ENCODE data around the gene HNRNPLL. TPM values are rescaled to one million over a fixed set of nuclear protein-coding genes. Genes with fewer than 3 reads are reported as not detected.
A peak's percentile ranks its signal among the peaks of the same experiment; 100 is the strongest.

Gene HNRNPLL
- total and polyA plus RNA-seq, 10 donors = 4.8 to 53.4 (median 33.9) TPM

GRCh38 chr2:38571193-38571592, 31.5 kb downstream of the HNRNPLL start:
- 79 to 89% (median 82%) methylated on average over 4 of the region's 4 CpGs for whole genome bisulfite sequencing, 5 donors
- Histone ChIP-seq H3K9me3 (no peaks in the 10 kb centered on the region), H3K4me3 (no peak overlapping the region), H3K4me1 (peaks cover 0 to 33% (median 8%) of the 10 kb centered on the region in 6 donors), H3K27me3 (replicated peaks in 1 of 7) (no peaks in the 10 kb centered on the region), H3K27ac (peak overlapping the region in 2 of 8 donors; percentile 7 to 22), H3K36me3 (peaks cover 0 to 72% (median 34%) of the 10 kb centered on the region in 6 donors)
- no peak for TF ChIP-seq CTCF (IDR thresholded peaks at IDR 0.05 in 8 of 11, conservative IDR thresholded peaks at IDR 0.05 in 3 of 11)
- no peak for TF ChIP-seq POLR2A (IDR thresholded peaks at IDR 0.05)
- no peak for TF ChIP-seq POLR2AphosphoS5 (IDR thresholded peaks at IDR 0.05)
- intact Hi-C loops (cut with DNase I; ENCODE audit: low total_unique reads) = no loop called here
- DNase-seq = no peak

GRCh38 chr2:38568724-38569436, 33.8 kb downstream of the HNRNPLL start:
- 86 to 94% (median 91%) methylated on average over 5 of the region's 5 CpGs for whole genome bisulfite sequencing, 5 donors
- no peak for DNase-seq
- Histone ChIP-seq H3K27me3 (replicated peaks in 1 of 7) (no peaks in the 10 kb centered on the region), H3K4me3 (no peak overlapping the region), H3K4me1 (peaks cover 0 to 29% (median 8%) of the 10 kb centered on the region in 6 donors), H3K9me3 (no peaks in the 10 kb centered on the region), H3K36me3 (peaks cover 0 to 94% (median 37%) of the 10 kb centered on the region in 6 donors), H3K27ac (no peak overlapping the region)
- no peak for TF ChIP-seq POLR2AphosphoS5 (IDR thresholded peaks at IDR 0.05)
- TF ChIP-seq CTCF (IDR thresholded peaks at IDR 0.05 in 8 of 11, conservative IDR thresholded peaks at IDR 0.05 in 3 of 11) = no peak
- no peak for TF ChIP-seq POLR2A (IDR thresholded peaks at IDR 0.05)
- intact Hi-C loops (cut with DNase I; ENCODE audit: low total_unique reads) = no loop called here

DNA sequence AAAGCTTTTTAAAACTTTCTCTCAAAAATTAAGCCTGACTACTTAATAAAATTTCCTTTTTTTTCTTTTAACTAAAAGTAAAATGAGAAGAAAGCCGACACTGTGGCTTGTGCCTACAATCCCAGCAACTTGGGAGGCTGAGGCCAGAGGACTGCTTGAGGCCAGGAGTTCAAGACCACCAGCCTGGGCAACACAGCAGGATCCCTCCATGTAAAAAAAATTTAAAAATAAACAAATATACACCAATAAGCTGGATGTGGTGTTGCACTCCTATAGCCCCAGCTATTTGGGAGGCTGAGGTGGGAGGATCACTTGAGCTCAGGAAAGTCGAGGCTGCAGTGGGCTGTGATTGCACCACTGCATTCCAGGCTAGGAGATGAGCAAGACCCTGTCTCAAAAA, 37.4 kb downstream of the HNRNPLL start:
- Histone ChIP-seq H3K9me3 (no peaks in the 10 kb centered on the region), H3K27me3 (replicated peaks in 1 of 7) (no peaks in the 10 kb centered on the region), H3K27ac (no peak overlapping the region), H3K4me1 (no peaks in the 10 kb centered on the region), H3K4me3 (no peak overlapping the region), H3K36me3 (peaks cover 0 to 99% (median 30%) of the 10 kb centered on the region in 6 donors)
- no peak for TF ChIP-seq POLR2AphosphoS5 (IDR thresholded peaks at IDR 0.05)
- TF ChIP-seq POLR2A (IDR thresholded peaks at IDR 0.05) = no peak
- no peak for TF ChIP-seq CTCF (IDR thresholded peaks at IDR 0.05 in 8 of 11, conservative IDR thresholded peaks at IDR 0.05 in 3 of 11)
- no peak for DNase-seq
- intact Hi-C loops (cut with DNase I; ENCODE audit: low total_unique reads) = no loop called here
- WGBS, 5 donors = 91 to 100% (median 95%) methylated on average over 2 of the region's 2 CpGs

- Histone ChIP-seq H3K36me3 (peaks cover 0 to 67% (median 7%) of the 10 kb centered on the region in 6 donors), H3K27me3 (replicated peaks in 1 of 7) (no peaks in the 10 kb centered on the region), H3K27ac (no peak overlapping the region), H3K4me1 (no peaks in the 10 kb centered on the region), H3K4me3 (no peak overlapping the region), H3K9me3 (no peaks in the 10 kb centered on the region)
- intact Hi-C loops (cut with DNase I; ENCODE audit: low total_unique reads) = no loop called here
- DNase-seq = no peak
- TF ChIP-seq POLR2A (IDR thresholded peaks at IDR 0.05) (no peak), POLR2AphosphoS5 (IDR thresholded peaks at IDR 0.05) (no peak), CTCF (IDR thresholded peaks at IDR 0.05 in 8 of 11, conservative IDR thresholded peaks at IDR 0.05 in 3 of 11) (no peak)
Observed at GRCh38 chr2:38561691-38562090, 41.0 kb downstream of the HNRNPLL start.
